Measurements from ENCODE around the gene CEACAM19.

Gene CEACAM19

GRCh38 chr19:44722131-44723121 lies 51.1 kb downstream of the CEACAM19 start:
- DNase-seq (ENCODE audit: low read depth in 2 of 2) = no peak

- DNase-seq (ENCODE audit: low read depth in 2 of 2) = no peak
Observed at GRCh38 chr19:44723299-44723951, 52.1 kb downstream of the CEACAM19 start.

DNA sequence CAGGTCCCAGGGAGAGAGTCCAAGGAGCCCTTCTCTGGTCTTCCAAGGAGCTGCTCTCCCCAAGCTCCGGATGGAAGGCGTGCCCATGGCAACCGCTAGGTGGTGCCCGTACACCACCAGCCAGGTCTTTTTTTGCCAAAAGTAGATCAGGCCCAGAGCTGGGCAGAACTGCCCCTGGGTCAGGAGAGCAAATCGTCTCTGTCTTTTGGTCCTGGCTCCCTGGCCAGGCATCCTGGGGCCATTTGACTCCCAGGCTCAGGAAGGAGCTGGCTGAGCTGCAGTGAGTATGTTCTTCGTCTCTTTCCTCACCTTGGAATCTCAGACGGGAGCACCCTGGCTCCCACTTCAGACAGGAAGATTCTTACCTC lies 52.7 kb downstream of the CEACAM19 start:
- peak; percentile 59 to 67 for DNase-seq (ENCODE audit: low read depth in 2 of 2)

- no peak for DNase-seq (ENCODE audit: low read depth in 2 of 2)
Observed at GRCh38 chr19:44725251-44725650, 54.0 kb downstream of the CEACAM19 start.

- no peak for DNase-seq (ENCODE audit: low read depth in 2 of 2)
Observed at GRCh38 chr19:44725684-44726083, 54.4 kb downstream of the CEACAM19 start.

GRCh38 chr19:44726465-44726864 lies 55.2 kb downstream of the CEACAM19 start:
- DNase-seq (ENCODE audit: low read depth in 2 of 2) = no peak

DNA sequence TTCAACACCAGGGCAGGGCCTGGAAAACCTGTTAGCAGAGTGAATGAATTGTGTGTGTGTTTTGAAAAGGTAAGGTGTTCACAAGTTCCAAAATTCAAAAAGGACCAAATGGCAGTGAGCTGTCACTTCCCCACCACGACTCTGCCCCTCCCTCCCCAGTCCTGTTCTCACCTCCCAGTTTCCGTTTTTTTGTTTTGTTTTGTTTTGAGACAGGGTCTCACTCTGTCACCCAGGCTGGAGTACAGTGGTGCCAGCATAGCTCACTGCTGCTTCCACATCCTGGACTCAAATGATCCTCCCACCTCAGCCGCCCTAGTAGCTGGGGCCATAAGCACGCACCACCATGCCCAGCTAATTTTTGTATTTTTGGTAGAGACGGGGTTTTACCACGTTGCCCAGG lies 56.9 kb downstream of the CEACAM19 start:
- DNase-seq (ENCODE audit: low read depth in 2 of 2) = no peak

- no peak for DNase-seq (ENCODE audit: low read depth in 2 of 2)
Observed at GRCh38 chr19:44729516-44730033, 58.3 kb downstream of the CEACAM19 start.

GRCh38 chr19:44731081-44731480 lies 59.8 kb downstream of the CEACAM19 start:
- no peak for DNase-seq (ENCODE audit: low read depth in 2 of 2)

- DNase-seq (ENCODE audit: low read depth in 2 of 2) = no peak
Observed at GRCh38 chr19:44731622-44732021, 60.3 kb downstream of the CEACAM19 start.

DNA sequence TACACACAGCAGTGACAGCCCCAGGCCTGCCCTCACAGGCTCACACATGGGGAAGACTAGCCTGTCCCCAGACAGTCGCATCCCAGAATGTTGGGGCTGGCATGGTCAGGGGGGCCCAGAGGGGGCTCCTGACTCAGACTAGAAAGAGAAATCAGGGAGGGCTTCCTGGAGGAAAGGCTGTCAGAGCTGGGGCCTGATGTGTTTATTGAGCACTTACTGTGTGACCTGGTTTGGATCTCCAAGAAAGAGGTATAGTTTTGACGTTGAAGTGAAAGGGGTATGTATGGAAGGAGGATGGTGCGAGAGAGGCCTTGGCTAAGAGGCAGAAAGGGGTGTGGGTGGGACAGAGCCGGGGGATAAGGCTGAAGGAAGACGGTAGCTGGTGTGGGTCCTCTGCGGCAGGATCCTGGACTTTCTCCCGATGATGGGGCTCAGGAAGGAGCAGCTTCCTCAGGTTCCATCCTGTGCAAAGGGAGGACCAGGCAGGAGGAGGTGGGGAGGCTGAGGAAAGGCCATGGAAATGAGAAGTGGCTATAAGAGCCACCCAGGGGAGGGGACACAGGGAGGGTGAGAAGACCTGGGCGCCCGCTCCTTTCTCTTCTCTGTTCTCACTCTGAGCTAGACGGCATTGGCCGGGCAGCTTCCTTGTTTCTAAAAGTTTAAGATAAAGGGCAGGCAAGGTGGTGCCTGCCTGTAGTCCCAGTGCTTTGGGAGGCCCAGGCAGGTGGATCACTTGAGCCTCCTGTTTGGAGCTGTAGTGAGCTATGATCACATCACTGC lies 61.1 kb downstream of the CEACAM19 start:
- no peak for DNase-seq (ENCODE audit: low read depth in 2 of 2)

Measured in stimulated activated CD8-positive, alpha-beta memory T cell treated with anti-CD3 and anti-CD28 coated beads, Interleukin-7, amount 100 ng/mL, for 1 hour (primary cell).